ENCODE measurements around the gene IFT20.

Gene IFT20

DNA sequence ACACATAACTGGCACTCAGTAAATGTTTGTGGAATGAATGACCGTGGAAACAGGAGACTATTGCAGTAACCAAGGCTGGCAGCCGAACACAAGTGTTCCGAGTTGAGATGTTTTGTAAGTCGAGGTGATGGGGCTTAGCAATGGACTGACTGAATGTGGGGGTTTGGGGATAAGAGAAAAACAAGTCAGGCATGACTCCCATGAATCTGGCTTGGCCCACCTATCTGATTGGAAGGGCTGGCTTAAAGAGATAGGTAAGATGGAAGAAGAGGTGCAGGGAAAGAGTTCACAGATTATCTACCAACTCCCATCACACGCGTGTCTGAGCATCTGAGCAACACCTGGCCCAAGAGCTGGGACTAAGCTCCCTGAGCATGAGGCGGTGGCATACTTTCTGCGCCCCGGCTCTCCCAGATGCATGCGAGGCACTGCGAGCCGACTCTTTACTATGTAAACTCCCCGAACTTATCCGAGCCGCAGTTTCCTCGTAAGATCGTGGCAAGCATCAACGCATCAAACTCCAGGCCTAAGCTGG lies 539 bp downstream of the IFT20 start:
- DNase-seq = no peak
- in situ Hi-C loops (cut with HindIII; ENCODE audit: low pct_ligation_motif_present, low sequenced_read_pairs) = no loop called here
- peak overlapping the region; percentile 95 for H3K27ac ChIP-seq
- H3K4me3 ChIP-seq (ENCODE audit: low read depth, low read length) = peak overlapping the region; percentile 91
- peaks cover 6% of the 10 kb centered on the region for H3K36me3 ChIP-seq (replicated peaks)
- H3K27me3 ChIP-seq (replicated peaks) = no peaks in the 10 kb centered on the region
- no peak for TF ChIP-seq CTCF (IDR thresholded peaks at IDR 0.05; ENCODE audit: low read depth, low read length, missing control alignments)

DNA sequence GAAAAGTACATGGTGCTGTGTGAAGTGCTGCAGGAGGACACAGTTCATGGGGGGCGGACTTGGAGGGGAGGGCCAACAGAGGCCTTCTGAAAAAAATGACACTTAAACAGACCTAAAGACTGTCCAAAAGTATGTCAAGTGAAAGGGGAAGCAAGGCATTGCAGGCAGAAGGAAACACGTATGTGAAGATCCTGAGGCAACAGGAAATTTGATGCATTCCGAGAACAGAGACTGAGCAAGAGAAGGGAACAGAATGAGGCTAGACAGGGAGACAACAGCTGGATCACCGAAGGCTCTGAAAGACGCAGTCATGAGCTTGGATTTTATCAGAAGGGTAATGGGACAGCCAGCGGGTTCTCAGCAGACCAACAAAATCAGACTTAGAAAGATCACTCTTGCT lies 1.1 kb downstream of the IFT20 start:
- in situ Hi-C loops (cut with HindIII; ENCODE audit: low pct_ligation_motif_present, low sequenced_read_pairs) = no loop called here
- Histone ChIP-seq H3K36me3 (replicated peaks) (peaks cover 8% of the 10 kb centered on the region), H3K27ac (peak overlapping the region; percentile 95), H3K4me3 (ENCODE audit: low read depth, low read length) (peak overlapping the region; percentile 91), H3K27me3 (replicated peaks) (no peaks in the 10 kb centered on the region)
- no peak for DNase-seq
- no peak for TF ChIP-seq CTCF (IDR thresholded peaks at IDR 0.05; ENCODE audit: low read depth, low read length, missing control alignments)

- in situ Hi-C loops (cut with HindIII; ENCODE audit: low pct_ligation_motif_present, low sequenced_read_pairs) = no loop called here
- H3K27me3 ChIP-seq (replicated peaks) = no peaks in the 10 kb centered on the region
- no peak overlapping the region for H3K4me3 ChIP-seq (ENCODE audit: low read depth, low read length)
- no peak overlapping the region for H3K27ac ChIP-seq
- TF ChIP-seq CTCF (IDR thresholded peaks at IDR 0.05; ENCODE audit: low read depth, low read length, missing control alignments) = no peak
- peaks cover 11% of the 10 kb centered on the region for H3K36me3 ChIP-seq (replicated peaks)
- DNase-seq = no peak
Observed at GRCh38 chr17:28333083-28333746, 2.1 kb downstream of the IFT20 start.

- in situ Hi-C loops (cut with HindIII; ENCODE audit: low pct_ligation_motif_present, low sequenced_read_pairs) = no loop called here
- no peak for DNase-seq
- no peaks in the 10 kb centered on the region for H3K27me3 ChIP-seq (replicated peaks)
- no peak overlapping the region for H3K27ac ChIP-seq
- TF ChIP-seq CTCF (IDR thresholded peaks at IDR 0.05; ENCODE audit: low read depth, low read length, missing control alignments) = no peak
- H3K36me3 ChIP-seq (replicated peaks) = peaks cover 11% of the 10 kb centered on the region
- H3K4me3 ChIP-seq (ENCODE audit: low read depth, low read length) = no peak overlapping the region
Observed at GRCh38 chr17:28331891-28332420, 3.3 kb downstream of the IFT20 start.

GRCh38 chr17:28330671-28331070 lies 4.6 kb downstream of the IFT20 start:
- H3K4me3 ChIP-seq (ENCODE audit: low read depth, low read length) = no peak overlapping the region
- no peak overlapping the region for H3K27ac ChIP-seq
- in situ Hi-C loops (cut with HindIII; ENCODE audit: low pct_ligation_motif_present, low sequenced_read_pairs) = no loop called here
- H3K27me3 ChIP-seq (replicated peaks) = no peaks in the 10 kb centered on the region
- DNase-seq = no peak
- peaks cover 11% of the 10 kb centered on the region for H3K36me3 ChIP-seq (replicated peaks)
- TF ChIP-seq CTCF (IDR thresholded peaks at IDR 0.05; ENCODE audit: low read depth, low read length, missing control alignments) = no peak
